HEK293 (cell line): ENCODE measurements around the gene EDEM2.

Experiments used
- GFI1B ChIP-seq: fragments of 450-650 bp; formaldehyde crosslinking; IDR thresholded peaks from 2 replicates; pipeline ENCODE4 v1.5.1; 2016; ENCODE audit warnings: missing biosample characterization, missing genetic modification characterization
- GLI2 ChIP-seq: fragments of 450-650 bp; formaldehyde crosslinking; IDR thresholded peaks from 2 replicates; pipeline ENCODE4; 2017; ENCODE audit warnings: missing biosample characterization, missing genetic modification characterization, low read depth, borderline replicate concordance
- HIC1 ChIP-seq: fragments of 450-650 bp; formaldehyde crosslinking; IDR thresholded peaks from 2 replicates; pipeline ENCODE4 v1.5.1; 2016; ENCODE audit warnings: missing biosample characterization, missing genetic modification characterization
- ZBTB1 ChIP-seq: fragments of 450-650 bp; formaldehyde crosslinking; IDR thresholded peaks from 2 replicates; pipeline ENCODE4 v1.5.1; 2016; ENCODE audit warnings: missing biosample characterization, missing genetic modification characterization
- ZBTB17 ChIP-seq: fragments of 450-650 bp; formaldehyde crosslinking; IDR thresholded peaks from 2 replicates; pipeline ENCODE4 v1.5.1; 2016; ENCODE audit warnings: missing biosample characterization, missing genetic modification characterization
- ZBTB44 ChIP-seq: fragments of 450-650 bp; IDR thresholded peaks from 2 replicates; pipeline ENCODE4 v1.5.1; 2018; ENCODE audit warnings: missing biosample characterization, mild to moderate bottlenecking, missing genetic modification characterization
- ZNF184 ChIP-seq: fragments of 450-650 bp; IDR thresholded peaks from 2 replicates; pipeline ENCODE4 v1.5.1; 2018; ENCODE audit warnings: missing biosample characterization, mild to moderate bottlenecking, missing genetic modification characterization
- ZNF239 ChIP-seq: fragments of 450-650 bp; formaldehyde crosslinking; IDR thresholded peaks from 2 replicates; pipeline ENCODE4 v1.5.1; 2016; ENCODE audit warnings: missing biosample characterization, missing genetic modification characterization
- ZNF248 ChIP-seq: fragments of 450-650 bp; formaldehyde crosslinking; IDR thresholded peaks from 2 replicates; pipeline ENCODE4 v1.5.1; 2017; ENCODE audit warnings: missing biosample characterization, missing genetic modification characterization
- ZNF26 ChIP-seq: fragments of 450-650 bp; formaldehyde crosslinking; IDR thresholded peaks from 2 replicates; pipeline ENCODE4 v1.5.1; 2016; ENCODE audit warnings: missing biosample characterization, missing genetic modification characterization
- ZNF274 ChIP-seq, 2 experiments: fragments of 200-500 bp in 1 of 2; fragments of 450-650 bp in 1 of 2; sonication (Bioruptor generic) in 1 of 2; formaldehyde crosslinking in 1 of 2; IDR thresholded peaks; 2 replicates each; pipeline versions ENCODE4 v1.5.1 to v1.6.1; 2014 to 2016; ENCODE audit warnings: borderline replicate concordance in 1 of 2, inconsistent platforms in 1 of 2, low read length in 1 of 2, missing biosample characterization in 1 of 2, missing genetic modification characterization in 1 of 2
- ZNF280D ChIP-seq: fragments of 450-650 bp; formaldehyde crosslinking; IDR thresholded peaks from 2 replicates; pipeline ENCODE4 v1.5.1; 2016; ENCODE audit warnings: missing biosample characterization, missing genetic modification characterization
- ZNF354C ChIP-seq: fragments of 450-650 bp; formaldehyde crosslinking; IDR thresholded peaks from 2 replicates; pipeline ENCODE4 v1.5.1; 2016; ENCODE audit warnings: missing biosample characterization, missing genetic modification characterization, low read depth, borderline replicate concordance
- ZNF513 ChIP-seq: fragments of 450-650 bp; IDR thresholded peaks from 2 replicates; pipeline ENCODE4 v1.5.1; 2018; ENCODE audit warnings: missing biosample characterization, missing genetic modification characterization
- ZNF518A ChIP-seq: fragments of 450-650 bp; formaldehyde crosslinking; conservative IDR thresholded peaks from 2 replicates; pipeline ENCODE4 v1.5.1; 2016; ENCODE audit warnings: low read depth, missing biosample characterization, missing genetic modification characterization
- ZNF558 ChIP-seq: fragments of 450-650 bp; formaldehyde crosslinking; IDR thresholded peaks from 2 replicates; pipeline ENCODE4 v1.5.1; 2016; ENCODE audit warnings: missing biosample characterization, missing genetic modification characterization
- ZNF600 ChIP-seq: fragments of 450-650 bp; formaldehyde crosslinking; IDR thresholded peaks from 2 replicates; pipeline ENCODE4 v1.5.1; 2016; ENCODE audit warnings: missing biosample characterization, missing genetic modification characterization
- ZNF785 ChIP-seq: fragments of 450-650 bp; formaldehyde crosslinking; IDR thresholded peaks from 2 replicates; pipeline ENCODE4 v1.5.1; 2016; ENCODE audit warnings: missing biosample characterization, missing genetic modification characterization
- ZSCAN30 ChIP-seq: fragments of 450-650 bp; IDR thresholded peaks from 2 replicates; pipeline ENCODE4 v1.5.1; 2018; ENCODE audit warnings: missing biosample characterization, mild to moderate bottlenecking, missing genetic modification characterization, moderate library complexity

Gene EDEM2

GRCh38 chr20:35093267-35093884 is 53.8 kb downstream of the EDEM2 start (continued):
- TF ChIP-seq ZBTB44 (tag by site-specific recombination) (peak; percentile 29; the same call in 1 of the 2 replicates), ZBTB1 (no peak), GLI2 (no peak), ZNF600 (tag by site-specific recombination) (0 out of 2 replicates have a peak, but pooled peaks have one; percentile 66), GFI1B (tag by site-specific recombination) (peak; percentile 40; the same call in 1 of the 2 replicates), HIC1 (tag by site-specific recombination) (peak; percentile 97), ZNF280D (tag by site-specific recombination) (no peak), ZNF354C (tag by site-specific recombination) (no peak), ZNF274 (IDR thresholded peaks at IDR 0.05; ENCODE audit: low read length) (no peak), ZNF274 (tag by site-specific recombination; IDR thresholded peaks at IDR 0.05; ENCODE audit: borderline replicate concordance) (no peak), ZNF558 (tag by site-specific recombination) (peak; percentile 75), ZSCAN30 (tag by site-specific recombination) (0 out of 2 replicates have a peak, but pooled peaks have one; percentile 49), ZNF513 (no peak), ZNF239 (no peak), ZBTB17 (peak; percentile 96), ZNF785 (tag by site-specific recombination) (no peak), ZNF26 (tag by site-specific recombination) (no peak), ZNF248 (tag by site-specific recombination) (no peak), ZNF518A (0 out of 2 replicates have a peak, but pooled peaks have one; percentile 24), ZNF184 (tag by site-specific recombination) (0 out of 2 replicates have a peak, but pooled peaks have one; percentile 30)
